ENCODE results near the gene PPP1R15A. TPM values are rescaled to one million over a fixed set of nuclear protein-coding genes. Genes with fewer than 3 reads are reported as not detected.

PPP1R15A gene
- total RNA-seq, 1 donor from 2014 or later, result 158 TPM

GRCh38 chr19:48910803-48911202, 38.6 kb downstream of the PPP1R15A start:
- Mint-ChIP-seq H3K27me3 (ENCODE audit: low read depth) (no peaks in the 10 kb centered on the region), H3K4me1 (no peaks in the 10 kb centered on the region), H3K27ac (no peak overlapping the region), H3K36me3 (peaks cover 49% of the 10 kb centered on the region), H3K4me3 (no peak overlapping the region), H3K9me3 (no peaks in the 10 kb centered on the region)
- no peak for DNase-seq (ENCODE audit: low spot score in 2 of 2, unreplicated experiment in 2 of 2)
- TF ChIP-seq CTCF (IDR thresholded peaks at IDR 0.05; ENCODE audit: unreplicated experiment), result no peak

- H3K27ac Mint-ChIP-seq, result no peak overlapping the region
- H3K36me3 Mint-ChIP-seq, result peaks cover 36% of the 10 kb centered on the region
Measured at GRCh38 chr19:48913114-48913889, 41.1 kb downstream of the PPP1R15A start.

GRCh38 chr19:48914181-48914580, 42.0 kb downstream of the PPP1R15A start:
- Mint-ChIP-seq H3K36me3 (peaks cover 43% of the 10 kb centered on the region), H3K9me3 (no peaks in the 10 kb centered on the region), H3K27me3 (ENCODE audit: low read depth) (no peaks in the 10 kb centered on the region), H3K4me1 (no peaks in the 10 kb centered on the region), H3K27ac (peak overlapping the region; percentile 39), H3K4me3 (no peak overlapping the region)
- TF ChIP-seq CTCF (IDR thresholded peaks at IDR 0.05; ENCODE audit: unreplicated experiment), result no peak
- DNase-seq (ENCODE audit: low spot score in 2 of 2, unreplicated experiment in 2 of 2), result no peak

More at GRCh38 chr19:48913114-48913889, 41.1 kb downstream of the PPP1R15A start:
- no peaks in the 10 kb centered on the region for H3K9me3 Mint-ChIP-seq
- DNase-seq (ENCODE audit: low spot score in 2 of 2, unreplicated experiment in 2 of 2), result no peak
- H3K27me3 Mint-ChIP-seq (ENCODE audit: low read depth), result no peaks in the 10 kb centered on the region
- H3K4me3 Mint-ChIP-seq, result no peak overlapping the region
- no peak for TF ChIP-seq CTCF (IDR thresholded peaks at IDR 0.05; ENCODE audit: unreplicated experiment)
- H3K4me1 Mint-ChIP-seq, result no peaks in the 10 kb centered on the region

- H3K27ac Mint-ChIP-seq, result no peak overlapping the region
- H3K36me3 Mint-ChIP-seq, result peaks cover 36% of the 10 kb centered on the region
- TF ChIP-seq CTCF (IDR thresholded peaks at IDR 0.05; ENCODE audit: unreplicated experiment), result no peak
Measured at GRCh38 chr19:48915757-48916156, 43.5 kb downstream of the PPP1R15A start.

GRCh38 chr19:48918071-48918470, 45.9 kb downstream of the PPP1R15A start:
- Mint-ChIP-seq H3K4me1 (no peaks in the 10 kb centered on the region), H3K27ac (no peak overlapping the region), H3K9me3 (no peaks in the 10 kb centered on the region), H3K27me3 (ENCODE audit: low read depth) (no peaks in the 10 kb centered on the region), H3K4me3 (no peak overlapping the region), H3K36me3 (peaks cover 26% of the 10 kb centered on the region)
- DNase-seq (ENCODE audit: low spot score in 2 of 2, unreplicated experiment in 2 of 2), result no peak
- TF ChIP-seq CTCF (IDR thresholded peaks at IDR 0.05; ENCODE audit: unreplicated experiment), result no peak

More at GRCh38 chr19:48915757-48916156, 43.5 kb downstream of the PPP1R15A start:
- no peak for DNase-seq (ENCODE audit: low spot score in 2 of 2, unreplicated experiment in 2 of 2)
- H3K4me1 Mint-ChIP-seq, result no peaks in the 10 kb centered on the region
- no peak overlapping the region for H3K4me3 Mint-ChIP-seq
- H3K9me3 Mint-ChIP-seq, result no peaks in the 10 kb centered on the region
- no peaks in the 10 kb centered on the region for H3K27me3 Mint-ChIP-seq (ENCODE audit: low read depth)

All from mesothelial cell of epicardium (in vitro differentiated cells).